HL-60 (cell line): ENCODE data around the gene RELL1.

Experiments used
- DNase-seq, 2 experiments: peaks; one replicate each; pipeline ENCODE4 v3.0.0-alpha.2; 2010 to 2020; ENCODE audit warnings: low read depth in 1 of 2, low spot score in 1 of 2
- H3K27ac ChIP-seq: fragments of 250-450 bp; sonication (Bioruptor Pico); replicated peaks from 2 replicates; pipeline ENCODE4 v1.5.1; 2020; ENCODE audit warnings: mild to moderate bottlenecking, moderate library complexity
- H3K27me3 ChIP-seq: fragments of 250-450 bp; sonication (Bioruptor Pico); 2 replicates; pipeline ENCODE4 v1.5.1; 2021; ENCODE audit warnings: mild to moderate bottlenecking, moderate library complexity; ENCODE audit not compliant: insufficient read depth, poor library complexity, severe bottlenecking
- H3K4me3 ChIP-seq: replicated peaks from 2 replicates; pipeline ENCODE4 v1.5.1; 2011; ENCODE audit warnings: mild to moderate bottlenecking, control low read depth, low read length; ENCODE audit not compliant: insufficient read depth
- GABPA ChIP-seq: IDR thresholded peaks from 2 replicates; pipeline ENCODE4 v1.6.1; 2012; ENCODE audit warnings: low read depth
- POLR2AphosphoS5 ChIP-seq: IDR thresholded peaks from 2 replicates; pipeline ENCODE4 v1.6.1; 2012; ENCODE audit warnings: low read depth
- SPI1 ChIP-seq: IDR thresholded peaks from 2 replicates; pipeline ENCODE4 v1.6.1; 2012; ENCODE audit warnings: low read depth, mild to moderate bottlenecking, borderline replicate concordance
- TF ChIP-seq, protein P1 (sequence below): IDR thresholded peaks from 2 replicates; pipeline ENCODE4 v1.6.1; 2012; ENCODE audit warnings: low read depth; ENCODE audit not compliant: insufficient replicate concordance
- TF ChIP-seq, protein P2 (sequence below): IDR thresholded peaks from one replicate; pipeline ENCODE4 v1.5.1; 2011; ENCODE audit warnings: low read length, control low read depth, inconsistent platforms; ENCODE audit not compliant: insufficient read depth

RELL1 gene

GRCh38 chr4:37609626-37610025 lies 76.5 kb downstream of the RELL1 start:
- DNase-seq: peak; percentile 53 to 57
- H3K27ac ChIP-seq: no peak overlapping the region
- TF ChIP-seq POLR2AphosphoS5 (no peak), GABPA (no peak), SPI1 (no peak; the same call in 1 of the 2 replicates)
- TF ChIP-seq, protein P1, sequence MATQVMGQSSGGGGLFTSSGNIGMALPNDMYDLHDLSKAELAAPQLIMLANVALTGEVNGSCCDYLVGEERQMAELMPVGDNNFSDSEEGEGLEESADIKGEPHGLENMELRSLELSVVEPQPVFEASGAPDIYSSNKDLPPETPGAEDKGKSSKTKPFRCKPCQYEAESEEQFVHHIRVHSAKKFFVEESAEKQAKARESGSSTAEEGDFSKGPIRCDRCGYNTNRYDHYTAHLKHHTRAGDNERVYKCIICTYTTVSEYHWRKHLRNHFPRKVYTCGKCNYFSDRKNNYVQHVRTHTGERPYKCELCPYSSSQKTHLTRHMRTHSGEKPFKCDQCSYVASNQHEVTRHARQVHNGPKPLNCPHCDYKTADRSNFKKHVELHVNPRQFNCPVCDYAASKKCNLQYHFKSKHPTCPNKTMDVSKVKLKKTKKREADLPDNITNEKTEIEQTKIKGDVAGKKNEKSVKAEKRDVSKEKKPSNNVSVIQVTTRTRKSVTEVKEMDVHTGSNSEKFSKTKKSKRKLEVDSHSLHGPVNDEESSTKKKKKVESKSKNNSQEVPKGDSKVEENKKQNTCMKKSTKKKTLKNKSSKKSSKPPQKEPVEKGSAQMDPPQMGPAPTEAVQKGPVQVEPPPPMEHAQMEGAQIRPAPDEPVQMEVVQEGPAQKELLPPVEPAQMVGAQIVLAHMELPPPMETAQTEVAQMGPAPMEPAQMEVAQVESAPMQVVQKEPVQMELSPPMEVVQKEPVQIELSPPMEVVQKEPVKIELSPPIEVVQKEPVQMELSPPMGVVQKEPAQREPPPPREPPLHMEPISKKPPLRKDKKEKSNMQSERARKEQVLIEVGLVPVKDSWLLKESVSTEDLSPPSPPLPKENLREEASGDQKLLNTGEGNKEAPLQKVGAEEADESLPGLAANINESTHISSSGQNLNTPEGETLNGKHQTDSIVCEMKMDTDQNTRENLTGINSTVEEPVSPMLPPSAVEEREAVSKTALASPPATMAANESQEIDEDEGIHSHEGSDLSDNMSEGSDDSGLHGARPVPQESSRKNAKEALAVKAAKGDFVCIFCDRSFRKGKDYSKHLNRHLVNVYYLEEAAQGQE: no peak
- no peak overlapping the region for H3K4me3 ChIP-seq
- no peaks in the 10 kb centered on the region for H3K27me3 ChIP-seq

DNA sequence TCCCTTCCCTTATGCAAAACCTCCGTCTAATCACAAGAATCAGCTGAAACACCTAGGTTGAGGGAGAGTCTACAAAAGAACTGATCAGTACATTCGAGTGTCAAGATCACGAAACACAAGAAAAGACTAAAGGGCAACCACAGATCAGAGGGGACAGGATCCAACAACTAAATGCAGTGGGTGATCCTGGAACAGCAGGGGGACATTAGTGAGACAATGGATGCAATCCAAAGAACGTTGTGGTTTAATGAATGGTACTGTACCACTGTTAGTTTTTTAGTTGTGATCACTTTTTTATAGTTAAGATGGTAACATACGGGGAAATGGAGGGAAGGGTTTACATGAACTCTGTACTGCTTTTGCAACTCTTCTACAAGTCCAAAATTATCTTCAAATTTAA lies 79.2 kb downstream of the RELL1 start:
- DNase-seq: no peak
- no peak overlapping the region for H3K4me3 ChIP-seq
- H3K27ac ChIP-seq: no peak overlapping the region
- TF ChIP-seq, protein P2, sequence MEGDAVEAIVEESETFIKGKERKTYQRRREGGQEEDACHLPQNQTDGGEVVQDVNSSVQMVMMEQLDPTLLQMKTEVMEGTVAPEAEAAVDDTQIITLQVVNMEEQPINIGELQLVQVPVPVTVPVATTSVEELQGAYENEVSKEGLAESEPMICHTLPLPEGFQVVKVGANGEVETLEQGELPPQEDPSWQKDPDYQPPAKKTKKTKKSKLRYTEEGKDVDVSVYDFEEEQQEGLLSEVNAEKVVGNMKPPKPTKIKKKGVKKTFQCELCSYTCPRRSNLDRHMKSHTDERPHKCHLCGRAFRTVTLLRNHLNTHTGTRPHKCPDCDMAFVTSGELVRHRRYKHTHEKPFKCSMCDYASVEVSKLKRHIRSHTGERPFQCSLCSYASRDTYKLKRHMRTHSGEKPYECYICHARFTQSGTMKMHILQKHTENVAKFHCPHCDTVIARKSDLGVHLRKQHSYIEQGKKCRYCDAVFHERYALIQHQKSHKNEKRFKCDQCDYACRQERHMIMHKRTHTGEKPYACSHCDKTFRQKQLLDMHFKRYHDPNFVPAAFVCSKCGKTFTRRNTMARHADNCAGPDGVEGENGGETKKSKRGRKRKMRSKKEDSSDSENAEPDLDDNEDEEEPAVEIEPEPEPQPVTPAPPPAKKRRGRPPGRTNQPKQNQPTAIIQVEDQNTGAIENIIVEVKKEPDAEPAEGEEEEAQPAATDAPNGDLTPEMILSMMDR: no peak
- TF ChIP-seq POLR2AphosphoS5 (no peak), SPI1 (no peak), GABPA (no peak)
- TF ChIP-seq, protein P1: no peak
- no peaks in the 10 kb centered on the region for H3K27me3 ChIP-seq

GRCh38 chr4:37605843-37606565 lies 80.2 kb downstream of the RELL1 start:
- no peak overlapping the region for H3K27ac ChIP-seq
- no peak for DNase-seq
- no peak for TF ChIP-seq POLR2AphosphoS5
- TF ChIP-seq SPI1: no peak
- TF ChIP-seq, protein P1: no peak
- TF ChIP-seq GABPA: no peak
- TF ChIP-seq, protein P2: no peak
- no peaks in the 10 kb centered on the region for H3K27me3 ChIP-seq
- no peak overlapping the region for H3K4me3 ChIP-seq
